Brain microvascular endothelial cell (primary cell): ENCODE data around the gene APBB1IP.

Source experiments
- DNase-seq: peaks from one replicate; pipeline ENCODE4 v3.0.0-alpha.2; 2020
- H3K27ac ChIP-seq: fragments of 250-450 bp; sonication (Bioruptor Pico); 2 replicates; pipeline ENCODE4 v1.5.1; 2020; ENCODE audit warnings: mild to moderate bottlenecking, moderate library complexity
- H3K27me3 ChIP-seq: fragments of 250-450 bp; sonication (Bioruptor Pico); replicated peaks from 2 replicates; pipeline ENCODE4 v1.5.1; 2020; ENCODE audit warnings: mild to moderate bottlenecking
- H3K36me3 ChIP-seq: fragments of 250-450 bp; sonication (Bioruptor Pico); replicated peaks from 2 replicates; pipeline ENCODE4 v1.5.1; 2020; ENCODE audit warnings: mild to moderate bottlenecking
- H3K4me3 ChIP-seq: 2 replicates; pipeline ENCODE4 v1.5.1; 2011; ENCODE audit warnings: low read depth, mild to moderate bottlenecking, control low read depth, low read length, moderate library complexity
- in situ Hi-C: cut with HindIII; loops from 2 replicates; pipeline ENCODE4 v1.10.0; 2017; ENCODE audit warnings: low sequenced_read_pairs, low pct_ligation_motif_present
- TF ChIP-seq, protein P1 (sequence below): IDR thresholded peaks from 2 replicates; pipeline ENCODE4 v1.5.1; 2011; ENCODE audit warnings: low read depth, mild to moderate bottlenecking, moderate library complexity, low read length, control low read depth, inconsistent platforms; ENCODE audit errors: missing control alignments

APBB1IP gene

DNA sequence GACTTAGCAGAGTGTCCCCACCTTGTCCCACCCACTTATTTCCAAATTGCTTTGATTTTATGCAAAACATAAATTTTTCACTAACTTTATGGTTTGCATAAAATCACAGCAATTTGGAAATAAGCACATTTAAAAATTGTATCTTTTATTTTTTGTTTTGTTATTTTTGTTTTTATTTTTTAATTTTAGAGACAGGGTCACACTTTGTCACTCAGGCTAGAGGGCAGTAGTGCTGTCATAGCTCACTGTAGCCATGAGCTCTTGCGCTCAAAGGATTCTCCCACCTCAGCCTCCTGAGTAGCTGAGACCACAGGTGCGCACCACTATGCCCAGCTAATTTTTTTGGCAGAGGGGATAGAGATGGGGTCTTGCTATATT is 43.2 kb downstream of the APBB1IP start:
- H3K27ac ChIP-seq: no peak overlapping the region
- no peaks in the 10 kb centered on the region for H3K27me3 ChIP-seq
- in situ Hi-C loops: no loop called here
- DNase-seq: no peak
- TF ChIP-seq, protein P1, sequence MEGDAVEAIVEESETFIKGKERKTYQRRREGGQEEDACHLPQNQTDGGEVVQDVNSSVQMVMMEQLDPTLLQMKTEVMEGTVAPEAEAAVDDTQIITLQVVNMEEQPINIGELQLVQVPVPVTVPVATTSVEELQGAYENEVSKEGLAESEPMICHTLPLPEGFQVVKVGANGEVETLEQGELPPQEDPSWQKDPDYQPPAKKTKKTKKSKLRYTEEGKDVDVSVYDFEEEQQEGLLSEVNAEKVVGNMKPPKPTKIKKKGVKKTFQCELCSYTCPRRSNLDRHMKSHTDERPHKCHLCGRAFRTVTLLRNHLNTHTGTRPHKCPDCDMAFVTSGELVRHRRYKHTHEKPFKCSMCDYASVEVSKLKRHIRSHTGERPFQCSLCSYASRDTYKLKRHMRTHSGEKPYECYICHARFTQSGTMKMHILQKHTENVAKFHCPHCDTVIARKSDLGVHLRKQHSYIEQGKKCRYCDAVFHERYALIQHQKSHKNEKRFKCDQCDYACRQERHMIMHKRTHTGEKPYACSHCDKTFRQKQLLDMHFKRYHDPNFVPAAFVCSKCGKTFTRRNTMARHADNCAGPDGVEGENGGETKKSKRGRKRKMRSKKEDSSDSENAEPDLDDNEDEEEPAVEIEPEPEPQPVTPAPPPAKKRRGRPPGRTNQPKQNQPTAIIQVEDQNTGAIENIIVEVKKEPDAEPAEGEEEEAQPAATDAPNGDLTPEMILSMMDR: no peak
- H3K4me3 ChIP-seq: no peak overlapping the region
- H3K36me3 ChIP-seq: no peaks in the 10 kb centered on the region

DNA sequence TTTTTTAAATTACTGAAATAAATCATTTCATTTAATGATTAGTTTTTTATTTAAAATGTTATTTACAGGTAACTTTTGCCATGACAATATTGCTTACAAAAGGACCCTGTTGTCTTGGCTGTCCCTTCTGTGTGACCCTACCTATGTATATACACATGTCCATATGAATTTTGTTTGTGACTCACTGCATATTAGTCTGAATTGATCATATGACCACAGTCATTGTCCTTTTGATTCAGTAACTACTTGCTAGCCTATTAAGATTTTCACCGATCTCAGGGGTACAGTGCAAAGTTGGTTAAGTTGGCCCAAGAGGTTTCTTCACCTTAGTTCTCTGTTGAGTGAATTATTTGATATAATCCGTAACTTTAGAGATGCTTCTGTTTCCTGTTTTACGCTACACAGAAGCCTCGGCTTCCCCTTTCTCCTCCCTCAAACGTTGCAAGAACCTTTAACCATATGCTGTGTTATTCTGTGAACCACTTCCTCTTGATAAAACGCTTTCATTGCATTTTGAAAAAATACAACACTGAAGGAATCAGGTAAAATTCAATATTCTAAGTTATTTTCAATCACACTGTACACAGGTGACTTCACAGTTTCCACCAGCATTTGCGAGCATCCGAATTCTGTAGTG is 43.9 kb downstream of the APBB1IP start:
- in situ Hi-C loops: no loop called here
- TF ChIP-seq, protein P1: no peak
- H3K4me3 ChIP-seq: no peak overlapping the region
- no peaks in the 10 kb centered on the region for H3K27me3 ChIP-seq
- H3K36me3 ChIP-seq: no peaks in the 10 kb centered on the region
- no peak for DNase-seq
- no peak overlapping the region for H3K27ac ChIP-seq

DNA sequence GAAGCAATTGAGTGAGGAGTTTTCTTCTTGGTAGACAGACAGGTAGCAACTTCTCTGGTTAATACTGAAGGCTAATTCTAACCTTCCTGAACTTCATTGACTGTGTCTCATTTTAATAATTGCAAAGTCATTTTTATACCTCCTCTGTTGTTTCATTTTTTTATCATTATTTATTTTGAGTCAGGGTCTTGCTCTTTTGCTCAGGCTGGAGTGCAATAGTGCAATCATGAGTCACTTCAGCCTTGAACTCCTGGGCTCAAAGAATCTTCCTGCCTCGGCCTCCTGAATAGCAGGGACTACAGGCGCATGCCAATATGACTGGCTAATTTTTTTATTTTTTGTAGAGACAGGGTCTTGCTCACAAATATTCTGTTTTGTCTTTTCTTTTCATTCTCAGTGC is 45.4 kb downstream of the APBB1IP start:
- H3K36me3 ChIP-seq: no peaks in the 10 kb centered on the region
- no peak overlapping the region for H3K4me3 ChIP-seq
- H3K27me3 ChIP-seq: no peaks in the 10 kb centered on the region
- no peak for DNase-seq
- TF ChIP-seq, protein P1: no peak
- in situ Hi-C loops: no loop called here
- no peak overlapping the region for H3K27ac ChIP-seq

DNA sequence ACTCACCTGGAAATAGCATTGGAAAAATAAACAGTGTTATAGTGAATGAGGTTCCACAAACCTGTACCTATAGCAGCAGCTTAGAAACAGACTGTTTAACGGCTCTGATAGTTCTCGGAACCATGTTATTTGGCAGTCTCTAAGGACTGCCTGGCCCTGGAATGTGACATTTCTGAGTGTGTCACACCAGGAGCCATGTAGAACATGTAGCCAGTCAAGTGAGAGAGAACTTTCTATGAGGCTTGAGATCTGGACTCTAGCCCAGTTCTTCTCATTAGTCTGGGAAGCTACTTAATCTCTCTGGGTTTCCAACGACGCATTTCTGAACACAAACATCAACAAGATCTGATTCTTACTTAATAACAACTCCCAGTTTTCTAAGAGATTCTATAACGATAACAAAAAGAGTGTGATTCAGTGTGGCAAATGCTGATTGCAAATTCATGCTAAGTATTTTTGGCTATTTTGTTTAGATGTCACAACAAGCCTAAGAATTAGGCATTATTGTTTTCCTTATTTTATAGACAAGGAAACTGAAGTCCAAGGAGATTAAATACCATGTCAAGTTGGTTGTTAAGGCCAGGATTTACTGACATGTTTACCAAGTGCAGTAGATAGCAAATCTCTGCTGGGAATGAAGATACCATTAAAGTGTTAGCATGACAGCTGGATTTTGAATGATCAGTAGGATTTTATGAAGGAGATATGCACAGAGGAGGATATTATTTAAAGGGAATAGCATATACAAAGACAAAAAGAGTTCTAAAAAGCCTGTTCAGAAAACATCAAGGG is 47.2 kb downstream of the APBB1IP start:
- Histone ChIP-seq H3K27me3 (no peaks in the 10 kb centered on the region), H3K4me3 (no peak overlapping the region), H3K36me3 (no peaks in the 10 kb centered on the region), H3K27ac (peak overlapping the region; percentile 99)
- peak; percentile 25 for DNase-seq
- in situ Hi-C loops: no loop called here
- TF ChIP-seq, protein P1: no peak

DNA sequence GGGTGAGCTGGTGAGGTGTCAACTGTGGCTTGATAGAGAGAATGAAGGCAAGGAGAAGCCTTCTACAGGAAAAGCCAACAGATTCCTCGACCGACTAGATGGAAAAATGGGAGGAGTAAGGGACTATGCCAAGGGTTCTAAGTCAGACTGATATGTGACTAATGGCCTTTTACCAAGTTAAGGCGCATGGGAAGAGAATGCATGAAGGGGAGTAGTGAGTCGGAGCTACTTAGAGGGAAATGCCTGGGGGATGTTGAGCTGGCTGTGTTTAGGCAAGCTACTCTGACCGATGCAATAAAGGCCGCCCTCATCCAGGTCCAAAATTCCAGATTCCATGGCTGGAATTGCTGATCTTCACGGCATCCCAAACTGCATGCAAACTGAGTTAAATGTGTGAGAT is 48.2 kb downstream of the APBB1IP start:
- Histone ChIP-seq H3K27ac (peak overlapping the region; percentile 99), H3K27me3 (no peaks in the 10 kb centered on the region), H3K4me3 (no peak overlapping the region), H3K36me3 (no peaks in the 10 kb centered on the region)
- DNase-seq: peak; percentile 67
- in situ Hi-C loops: no loop called here
- TF ChIP-seq, protein P1: no peak
